DOHH2 (cell line): ENCODE measurements around the gene NDRG2.
A peak's percentile ranks its signal among the peaks of the same experiment; 100 is the strongest.

Experiments used
- H3F3A ChIP-seq: fragments of 200-600 bp; sonication (generic), shearing (Covaris generic); 2 replicates; pipeline ENCODE4 v1.6.0; 2016; ENCODE audit warnings: antibody characterized with exemption, mild to moderate bottlenecking; ENCODE audit not compliant: control insufficient read depth, insufficient read depth
- H3K27ac ChIP-seq: fragments of 200-600 bp; sonication (generic); 2 replicates; pipeline ENCODE4 v1.5.1; 2014; ENCODE audit warnings: low read depth, mild to moderate bottlenecking, low read length, moderate library complexity
- H3K27me3 ChIP-seq: fragments of 200-600 bp; sonication (generic); 2 replicates; pipeline ENCODE4 v1.6.1; 2014; ENCODE audit warnings: mild to moderate bottlenecking, low read length, mixed read lengths; ENCODE audit not compliant: control insufficient read depth
- H3K36me3 ChIP-seq: fragments of 200-600 bp; sonication (generic); 2 replicates; pipeline ENCODE4 v1.6.1; 2014; ENCODE audit warnings: mild to moderate bottlenecking, low read length, moderate library complexity, mixed read lengths; ENCODE audit not compliant: control insufficient read depth
- H3K4me1 ChIP-seq: fragments of 200-600 bp; sonication (generic); 2 replicates; pipeline ENCODE4 v1.6.1; 2014; ENCODE audit warnings: mild to moderate bottlenecking, low read length, mixed read lengths; ENCODE audit not compliant: control insufficient read depth
- H3K4me2 ChIP-seq: fragments of 200-600 bp; sonication (generic); 2 replicates; pipeline ENCODE4 v1.6.0; 2014; ENCODE audit warnings: mild to moderate bottlenecking, low read length, moderate library complexity
- H3K4me3 ChIP-seq: fragments of 200-600 bp; sonication (generic); 2 replicates; pipeline ENCODE4 v1.5.1; 2014; ENCODE audit warnings: mild to moderate bottlenecking, low read length, mixed read lengths
- H3K79me2 ChIP-seq: fragments of 200-600 bp; sonication (generic); 2 replicates; pipeline ENCODE4 v1.6.1; 2014; ENCODE audit warnings: mild to moderate bottlenecking, low read length, mixed read lengths; ENCODE audit not compliant: control insufficient read depth
- H3K9me2 ChIP-seq: fragments of 200-600 bp; sonication (generic); replicated peaks from 2 replicates; pipeline ENCODE4 v1.6.1; 2014; ENCODE audit warnings: mild to moderate bottlenecking, low read length, mixed read lengths; ENCODE audit not compliant: control insufficient read depth
- H3K9me3 ChIP-seq: fragments of 200-600 bp; sonication (generic); 2 replicates; pipeline ENCODE4 v1.6.1; 2014; ENCODE audit warnings: antibody characterized with exemption, low read length, mixed read lengths; ENCODE audit not compliant: control insufficient read depth, insufficient read depth
- H4K20me1 ChIP-seq: fragments of 200-600 bp; sonication (generic); 2 replicates; pipeline ENCODE4 v1.6.0; 2014; ENCODE audit warnings: low read depth, mild to moderate bottlenecking, antibody characterized with exemption, low read length, moderate library complexity; ENCODE audit not compliant: control insufficient read depth, insufficient read depth
- EZH2phosphoT487 ChIP-seq: fragments of 200-600 bp; sonication (generic); IDR thresholded peaks from 2 replicates; pipeline ENCODE4 v1.6.1; 2017; ENCODE audit warnings: borderline replicate concordance, mild to moderate bottlenecking, antibody characterized with exemption, low read length, moderate library complexity, mixed read lengths
- TF ChIP-seq, protein P1 (sequence below): fragments of 200-600 bp; sonication (generic); IDR thresholded peaks from one replicate; pipeline ENCODE4 v1.5.1; 2014; ENCODE audit warnings: antibody characterized with exemption, mild to moderate bottlenecking, low read depth, low read length; ENCODE audit not compliant: poor library complexity, severe bottlenecking

The NDRG2 gene

DNA sequence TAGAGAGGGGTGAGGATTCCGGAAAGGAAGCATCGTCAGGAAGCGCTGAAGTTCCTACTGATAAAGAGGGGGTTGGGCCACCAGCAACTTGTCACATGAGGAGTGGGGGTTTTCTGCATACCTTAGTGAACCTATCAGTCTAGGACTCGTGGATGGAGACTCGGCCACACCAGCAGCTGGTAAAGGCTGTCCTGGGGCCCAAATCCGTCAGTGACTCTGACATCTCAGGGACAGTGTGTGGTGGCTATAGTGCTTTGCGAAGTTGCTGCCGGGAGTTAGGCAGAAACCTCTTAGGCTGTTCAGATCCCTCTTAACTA, 53.2 kb downstream of the NDRG2 start:
- H3K4me3 ChIP-seq, result peak overlapping the region; percentile 92
- TF ChIP-seq, protein P1, sequence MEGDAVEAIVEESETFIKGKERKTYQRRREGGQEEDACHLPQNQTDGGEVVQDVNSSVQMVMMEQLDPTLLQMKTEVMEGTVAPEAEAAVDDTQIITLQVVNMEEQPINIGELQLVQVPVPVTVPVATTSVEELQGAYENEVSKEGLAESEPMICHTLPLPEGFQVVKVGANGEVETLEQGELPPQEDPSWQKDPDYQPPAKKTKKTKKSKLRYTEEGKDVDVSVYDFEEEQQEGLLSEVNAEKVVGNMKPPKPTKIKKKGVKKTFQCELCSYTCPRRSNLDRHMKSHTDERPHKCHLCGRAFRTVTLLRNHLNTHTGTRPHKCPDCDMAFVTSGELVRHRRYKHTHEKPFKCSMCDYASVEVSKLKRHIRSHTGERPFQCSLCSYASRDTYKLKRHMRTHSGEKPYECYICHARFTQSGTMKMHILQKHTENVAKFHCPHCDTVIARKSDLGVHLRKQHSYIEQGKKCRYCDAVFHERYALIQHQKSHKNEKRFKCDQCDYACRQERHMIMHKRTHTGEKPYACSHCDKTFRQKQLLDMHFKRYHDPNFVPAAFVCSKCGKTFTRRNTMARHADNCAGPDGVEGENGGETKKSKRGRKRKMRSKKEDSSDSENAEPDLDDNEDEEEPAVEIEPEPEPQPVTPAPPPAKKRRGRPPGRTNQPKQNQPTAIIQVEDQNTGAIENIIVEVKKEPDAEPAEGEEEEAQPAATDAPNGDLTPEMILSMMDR, result peak; percentile 17
- TF ChIP-seq EZH2phosphoT487, result no peak
- H3K4me2 ChIP-seq, result peak overlapping the region; percentile 98
- no peaks in the 10 kb centered on the region for H3K79me2 ChIP-seq
- H3K27ac ChIP-seq, result no peak overlapping the region
- H4K20me1 ChIP-seq, result no peaks in the 10 kb centered on the region
- H3K36me3 ChIP-seq, result no peaks in the 10 kb centered on the region
- no peaks in the 10 kb centered on the region for H3K9me2 ChIP-seq
- no peaks in the 10 kb centered on the region for H3K9me3 ChIP-seq
- H3F3A ChIP-seq, result no peaks in the 10 kb centered on the region
- peaks cover 34% of the 10 kb centered on the region for H3K27me3 ChIP-seq
- H3K4me1 ChIP-seq, result peaks cover 13% of the 10 kb centered on the region

DNA sequence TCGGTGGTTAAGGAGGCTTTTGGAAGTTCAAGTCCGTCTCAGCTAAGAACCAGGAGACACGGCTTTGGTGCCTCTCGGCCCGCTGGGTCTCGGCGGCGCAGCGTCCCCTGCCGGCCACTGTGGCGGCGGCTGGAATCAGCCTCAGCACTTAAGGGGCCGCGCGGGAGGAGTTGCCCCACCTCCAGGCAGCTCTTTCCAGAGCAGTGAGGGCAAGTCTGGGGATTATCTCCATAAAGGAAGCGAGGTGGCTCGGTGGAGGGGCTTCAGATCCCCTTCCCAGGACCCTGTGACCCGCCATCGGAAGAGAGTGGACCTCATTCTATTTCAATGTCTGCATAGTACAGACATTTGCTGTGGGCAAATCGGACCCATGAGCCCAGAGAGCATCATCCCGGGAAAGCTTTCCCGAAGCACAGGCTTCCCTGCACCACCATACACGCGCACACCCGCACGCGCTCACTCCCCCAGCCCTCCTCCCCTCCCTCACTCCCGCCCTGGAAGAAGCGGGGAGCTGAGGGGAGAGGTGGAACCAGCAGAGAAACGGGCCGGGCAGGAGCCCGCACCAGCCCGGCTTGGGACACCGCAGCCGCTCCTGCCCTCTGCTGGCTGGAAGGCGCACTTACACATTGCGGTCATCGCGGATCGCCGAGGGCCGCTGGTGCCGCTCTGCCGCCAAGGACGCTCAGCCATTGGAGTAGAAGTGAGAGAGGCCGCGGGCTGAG, 53.7 kb downstream of the NDRG2 start:
- H3K4me2 ChIP-seq, result peak overlapping the region; percentile 98
- no peaks in the 10 kb centered on the region for H3K9me3 ChIP-seq
- H4K20me1 ChIP-seq, result no peaks in the 10 kb centered on the region
- H3K4me1 ChIP-seq, result peaks cover 13% of the 10 kb centered on the region
- no peaks in the 10 kb centered on the region for H3F3A ChIP-seq
- H3K27ac ChIP-seq, result no peak overlapping the region
- no peaks in the 10 kb centered on the region for H3K9me2 ChIP-seq
- no peaks in the 10 kb centered on the region for H3K36me3 ChIP-seq
- peaks cover 34% of the 10 kb centered on the region for H3K27me3 ChIP-seq
- TF ChIP-seq, protein P1, result peak; percentile 92
- TF ChIP-seq EZH2phosphoT487, result no peak
- H3K79me2 ChIP-seq, result no peaks in the 10 kb centered on the region
- peak overlapping the region; percentile 92 for H3K4me3 ChIP-seq

DNA sequence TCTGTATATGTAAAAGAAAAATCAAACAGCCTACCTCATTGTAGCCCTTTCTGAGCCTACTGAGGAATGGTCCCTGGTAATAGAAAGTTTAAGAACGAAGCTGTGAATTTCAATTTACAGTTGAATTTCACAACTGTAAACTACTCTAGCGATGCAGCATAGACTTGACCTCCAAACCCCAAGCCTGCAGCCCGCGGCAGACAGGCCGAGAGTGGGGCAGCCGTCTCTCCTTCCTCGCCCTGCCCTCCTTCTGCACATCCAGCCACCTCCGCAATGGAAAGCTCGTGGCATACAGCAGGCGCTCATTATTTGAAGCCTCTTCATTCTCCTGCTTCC, 54.2 kb downstream of the NDRG2 start:
- Histone ChIP-seq H3K9me3 (no peaks in the 10 kb centered on the region), H3K4me1 (peaks cover 13% of the 10 kb centered on the region), H4K20me1 (no peaks in the 10 kb centered on the region), H3K4me3 (peak overlapping the region; percentile 92), H3K27ac (no peak overlapping the region), H3K4me2 (peak overlapping the region; percentile 98), H3K27me3 (peaks cover 34% of the 10 kb centered on the region), H3K9me2 (no peaks in the 10 kb centered on the region), H3K79me2 (no peaks in the 10 kb centered on the region), H3F3A (no peaks in the 10 kb centered on the region), H3K36me3 (no peaks in the 10 kb centered on the region)
- TF ChIP-seq, protein P1, result no peak
- no peak for TF ChIP-seq EZH2phosphoT487
